ENCODE measurements around the gene ITGB2.
"Not testable (repeated sequence)": the region's sequence is repeated elsewhere in the genome, so short reads cannot be mapped to it uniquely, and the experiment has no call there.

The ITGB2 gene

DNA sequence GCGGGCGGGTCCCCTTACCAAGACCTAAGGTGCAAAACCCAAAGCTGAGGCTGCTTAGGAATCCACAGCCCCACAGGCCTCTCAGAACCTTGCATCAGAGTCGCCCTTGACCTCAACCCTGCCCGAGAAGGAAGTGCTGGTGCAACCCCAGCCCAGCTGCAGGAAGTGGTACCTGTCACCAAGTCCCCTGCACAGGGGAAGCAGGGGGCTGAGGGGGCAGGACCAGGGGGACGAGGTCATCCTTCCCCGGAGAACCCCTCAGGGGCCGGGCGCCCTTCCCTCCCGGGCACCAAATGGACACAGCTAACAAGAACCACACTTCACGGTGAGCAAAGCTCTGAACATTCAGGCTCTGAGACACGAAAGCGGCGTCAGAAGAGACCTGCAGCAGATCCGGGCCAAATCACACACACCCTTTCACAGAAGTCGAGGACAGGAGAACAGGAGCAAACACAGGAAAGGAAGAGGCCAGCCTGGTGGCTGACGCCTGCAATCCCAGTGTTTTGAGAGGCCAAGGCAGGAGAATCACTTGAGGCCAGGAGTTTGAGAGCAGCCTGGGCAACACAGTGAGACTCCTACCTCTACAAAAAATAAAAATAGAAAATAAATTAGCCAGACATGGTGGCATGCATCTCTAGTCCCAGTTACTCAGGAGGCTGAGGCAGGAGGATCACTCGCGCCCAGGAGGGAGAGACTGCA is 6.4 kb downstream of the ITGB2 start:
- H3K4me2 ChIP-seq: no peak overlapping the region
- H3K36me3 ChIP-seq (ENCODE audit: insufficient read depth): no peaks in the 10 kb centered on the region
- no peak overlapping the region for H2AFZ ChIP-seq (ENCODE audit: low read depth)
- no peaks in the 10 kb centered on the region for H4K20me1 ChIP-seq (ENCODE audit: insufficient read depth)
- no peaks in the 10 kb centered on the region for H3K79me2 ChIP-seq (ENCODE audit: insufficient read depth, low read depth)
- TF ChIP-seq, protein P1, sequence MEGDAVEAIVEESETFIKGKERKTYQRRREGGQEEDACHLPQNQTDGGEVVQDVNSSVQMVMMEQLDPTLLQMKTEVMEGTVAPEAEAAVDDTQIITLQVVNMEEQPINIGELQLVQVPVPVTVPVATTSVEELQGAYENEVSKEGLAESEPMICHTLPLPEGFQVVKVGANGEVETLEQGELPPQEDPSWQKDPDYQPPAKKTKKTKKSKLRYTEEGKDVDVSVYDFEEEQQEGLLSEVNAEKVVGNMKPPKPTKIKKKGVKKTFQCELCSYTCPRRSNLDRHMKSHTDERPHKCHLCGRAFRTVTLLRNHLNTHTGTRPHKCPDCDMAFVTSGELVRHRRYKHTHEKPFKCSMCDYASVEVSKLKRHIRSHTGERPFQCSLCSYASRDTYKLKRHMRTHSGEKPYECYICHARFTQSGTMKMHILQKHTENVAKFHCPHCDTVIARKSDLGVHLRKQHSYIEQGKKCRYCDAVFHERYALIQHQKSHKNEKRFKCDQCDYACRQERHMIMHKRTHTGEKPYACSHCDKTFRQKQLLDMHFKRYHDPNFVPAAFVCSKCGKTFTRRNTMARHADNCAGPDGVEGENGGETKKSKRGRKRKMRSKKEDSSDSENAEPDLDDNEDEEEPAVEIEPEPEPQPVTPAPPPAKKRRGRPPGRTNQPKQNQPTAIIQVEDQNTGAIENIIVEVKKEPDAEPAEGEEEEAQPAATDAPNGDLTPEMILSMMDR (conservative IDR thresholded peaks at IDR 0.05; ENCODE audit: low read depth, low read length): no peak
- no peak overlapping the region for H3K27ac ChIP-seq
- H3K27me3 ChIP-seq (ENCODE audit: insufficient read depth, low read depth): peaks cover 78% of the 10 kb centered on the region
- H3K4me1 ChIP-seq (ENCODE audit: low read depth, poor library complexity, severe bottlenecking): no peaks in the 10 kb centered on the region
- no peak overlapping the region for H3K4me3 ChIP-seq (IDR thresholded peaks at IDR 0.05; ENCODE audit: insufficient read depth, low read depth, low read length)
- no peak overlapping the region for H3K9ac ChIP-seq

DNA sequence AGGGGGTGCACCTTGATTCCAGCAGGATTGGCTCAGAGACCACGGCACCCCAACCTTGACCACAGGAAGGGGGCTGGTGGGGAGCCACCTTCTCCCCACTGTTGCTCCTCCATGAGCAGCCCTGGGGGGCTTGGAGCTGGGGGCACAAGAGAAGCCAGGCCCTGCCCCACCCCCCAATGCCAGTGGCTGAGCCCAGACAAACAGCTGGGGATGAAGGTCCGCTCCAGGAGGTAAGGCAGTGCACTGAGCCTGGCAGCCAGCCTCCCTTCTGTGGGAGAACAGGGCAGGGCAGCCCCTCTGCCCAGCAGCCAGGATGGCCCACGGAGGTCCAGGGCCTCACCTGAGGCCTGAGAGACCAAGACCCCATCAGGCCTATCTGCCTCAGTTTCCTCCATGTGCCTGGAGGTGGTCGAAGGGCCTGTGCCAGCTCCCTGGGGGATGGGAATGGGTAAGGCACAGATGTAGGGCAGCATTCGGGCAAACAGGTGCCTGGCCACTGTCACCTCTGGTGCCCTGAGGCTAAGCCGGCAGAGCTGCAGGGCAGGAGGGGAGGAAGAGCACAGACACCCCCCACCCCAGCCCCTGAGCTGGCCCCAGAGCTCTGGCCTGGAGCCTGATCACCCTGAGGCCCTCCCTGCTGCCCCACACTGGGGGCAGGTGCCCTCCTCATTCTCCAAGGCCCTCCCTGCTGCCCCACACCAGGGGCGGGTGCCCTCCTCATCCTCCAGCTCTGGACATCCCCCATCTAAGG is 7.1 kb downstream of the ITGB2 start:
- Histone ChIP-seq H3K27me3 (ENCODE audit: insufficient read depth, low read depth) (peaks cover 83% of the 10 kb centered on the region), H3K27ac (no peak overlapping the region), H3K4me3 (IDR thresholded peaks at IDR 0.05; ENCODE audit: insufficient read depth, low read depth, low read length) (no peak overlapping the region), H3K36me3 (ENCODE audit: insufficient read depth) (no peaks in the 10 kb centered on the region), H2AFZ (ENCODE audit: low read depth) (no peak overlapping the region), H3K4me2 (no peak overlapping the region), H3K4me1 (ENCODE audit: low read depth, poor library complexity, severe bottlenecking) (no peaks in the 10 kb centered on the region), H4K20me1 (ENCODE audit: insufficient read depth) (no peaks in the 10 kb centered on the region), H3K9ac (no peak overlapping the region), H3K79me2 (ENCODE audit: insufficient read depth, low read depth) (no peaks in the 10 kb centered on the region)
- TF ChIP-seq, protein P1 (conservative IDR thresholded peaks at IDR 0.05; ENCODE audit: low read depth, low read length): no peak

DNA sequence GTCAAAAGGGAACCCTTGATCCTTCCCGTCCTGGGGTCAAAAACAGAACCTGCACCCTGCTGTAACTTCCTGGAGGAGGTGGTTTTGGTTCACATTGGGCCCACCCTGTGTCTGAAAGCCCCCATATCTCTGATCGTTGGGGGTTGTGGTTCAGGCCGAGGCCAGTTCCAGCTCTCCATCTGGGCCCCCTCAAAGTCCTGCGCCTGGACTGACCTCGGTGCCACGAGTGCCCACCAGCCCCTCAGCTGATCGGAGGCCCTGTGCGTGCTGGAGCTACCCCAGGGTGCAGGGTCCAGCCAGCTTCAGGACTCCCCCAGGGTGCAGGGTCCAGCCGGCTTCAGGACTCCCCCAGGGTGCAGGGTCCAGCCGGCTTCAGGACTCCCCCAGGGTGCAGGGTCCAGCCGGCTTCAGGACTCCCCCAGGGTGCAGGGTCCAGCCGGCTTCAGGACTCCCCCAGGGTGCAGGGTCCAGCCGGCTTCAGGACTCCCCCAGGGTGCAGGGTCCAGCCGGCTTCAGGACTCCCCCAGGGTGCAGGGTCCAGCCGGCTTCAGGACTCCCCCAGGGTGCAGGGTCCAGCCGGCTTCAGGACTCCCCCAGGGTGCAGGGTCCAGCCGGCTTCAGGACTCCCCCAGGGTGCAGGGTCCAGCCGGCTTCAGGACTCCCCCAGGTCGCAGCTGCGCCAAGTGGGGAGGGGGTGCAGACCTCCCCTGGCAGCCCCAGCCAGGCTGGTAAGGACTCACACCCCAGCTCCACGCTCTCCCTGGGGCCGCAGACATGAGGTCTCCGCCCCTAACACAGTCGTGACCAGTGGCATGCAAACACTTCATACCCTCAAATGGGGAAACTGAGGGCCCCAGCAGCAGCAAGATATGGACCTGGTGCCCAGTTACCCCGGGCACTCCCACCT is 7.9 kb downstream of the ITGB2 start:
- H3K4me3 ChIP-seq (IDR thresholded peaks at IDR 0.05; ENCODE audit: insufficient read depth, low read depth, low read length); H3K9ac ChIP-seq; H3K79me2 ChIP-seq (ENCODE audit: insufficient read depth, low read depth); H2AFZ ChIP-seq (ENCODE audit: low read depth); H3K4me1 ChIP-seq (ENCODE audit: low read depth, poor library complexity, severe bottlenecking); H3K27ac ChIP-seq; H3K4me2 ChIP-seq; H3K36me3 ChIP-seq (ENCODE audit: insufficient read depth); H4K20me1 ChIP-seq (ENCODE audit: insufficient read depth): not testable (repeated sequence)
- H3K27me3 ChIP-seq (ENCODE audit: insufficient read depth, low read depth): peaks cover 84% of the 10 kb centered on the region

DNA sequence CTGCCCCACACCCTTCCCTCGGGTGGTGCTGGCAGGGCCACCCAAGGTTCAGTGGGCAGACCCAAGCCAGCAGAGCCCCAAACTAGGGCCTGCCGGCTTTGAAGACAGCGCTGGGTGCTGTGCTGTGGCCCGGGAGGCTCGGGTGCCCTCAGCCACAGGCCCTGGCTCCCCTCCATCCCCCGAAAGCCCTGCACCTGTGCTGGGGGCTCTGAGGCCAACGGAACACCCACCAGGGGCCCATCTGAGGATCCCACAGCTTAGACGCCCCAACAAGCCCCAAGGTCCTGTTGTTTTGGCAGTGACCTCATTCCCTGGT is 8.6 kb downstream of the ITGB2 start:
- no peak overlapping the region for H3K4me2 ChIP-seq
- no peaks in the 10 kb centered on the region for H3K79me2 ChIP-seq (ENCODE audit: insufficient read depth, low read depth)
- H4K20me1 ChIP-seq (ENCODE audit: insufficient read depth): no peaks in the 10 kb centered on the region
- no peak overlapping the region for H3K4me3 ChIP-seq (IDR thresholded peaks at IDR 0.05; ENCODE audit: insufficient read depth, low read depth, low read length)
- H2AFZ ChIP-seq (ENCODE audit: low read depth): no peak overlapping the region
- no peaks in the 10 kb centered on the region for H3K36me3 ChIP-seq (ENCODE audit: insufficient read depth)
- TF ChIP-seq, protein P1 (conservative IDR thresholded peaks at IDR 0.05; ENCODE audit: low read depth, low read length): no peak
- H3K27me3 ChIP-seq (ENCODE audit: insufficient read depth, low read depth): peaks cover 84% of the 10 kb centered on the region
- no peaks in the 10 kb centered on the region for H3K4me1 ChIP-seq (ENCODE audit: low read depth, poor library complexity, severe bottlenecking)
- H3K27ac ChIP-seq: no peak overlapping the region
- H3K9ac ChIP-seq: no peak overlapping the region

All from KMS-11 (cell line).